Endothelial cell (in vitro differentiated cells): Measurements from ENCODE around the gene UNKL. TPM values are rescaled to one million over a fixed set of nuclear protein-coding genes. Genes with fewer than 3 reads are reported as not detected.

Experiments used
- DNase-seq: peaks from one replicate; pipeline ENCODE4 v3.0.0; 2021; ENCODE audit warnings: low spot score
- H3K27ac Mint-ChIP-seq: one replicate; pipeline ENCODE4 v1.8.0; 2021; ENCODE audit warnings: mixed read lengths, inconsistent platforms; ENCODE audit not compliant: unreplicated experiment
- H3K27me3 Mint-ChIP-seq: one replicate; pipeline ENCODE4 v1.8.0; 2021; ENCODE audit warnings: mild to moderate bottlenecking, moderate library complexity, mixed read lengths, inconsistent platforms; ENCODE audit not compliant: unreplicated experiment
- H3K36me3 Mint-ChIP-seq: one replicate; pipeline ENCODE4 v1.8.0; 2021; ENCODE audit warnings: mild to moderate bottlenecking, low read depth, mixed read lengths, inconsistent platforms; ENCODE audit not compliant: unreplicated experiment
- H3K4me1 Mint-ChIP-seq: one replicate; pipeline ENCODE4 v1.8.0; 2021; ENCODE audit warnings: mild to moderate bottlenecking, mixed read lengths, inconsistent platforms; ENCODE audit not compliant: unreplicated experiment
- H3K4me3 Mint-ChIP-seq: one replicate; pipeline ENCODE4 v1.8.0; 2021; ENCODE audit warnings: mild to moderate bottlenecking, mixed read lengths, inconsistent platforms; ENCODE audit not compliant: unreplicated experiment
- H3K9me3 Mint-ChIP-seq: one replicate; pipeline ENCODE4 v1.8.0; 2021; ENCODE audit warnings: mixed read lengths, inconsistent platforms; ENCODE audit not compliant: unreplicated experiment
- total RNA-seq: library from RNA; stranded (reverse); fragmentation: NEBNext Ultra II Directional; extraction: Animal tissue kit (Norgen Biotek cat#: 25700); gene quantifications from one replicate; pipeline ENCODE4 v1.2.1, GENCODE V29; 2021; ENCODE audit not compliant: unreplicated experiment
- TF ChIP-seq, protein P1 (sequence below): fragments of 200-600 bp; sonication (generic); IDR thresholded peaks from one replicate; pipeline ENCODE4 v1.5.0; 2021; ENCODE audit warnings: antibody characterized with exemption; ENCODE audit not compliant: unreplicated experiment

The UNKL gene
- total RNA-seq, 1 donor from 2014 or later = 30.3 TPM

DNA sequence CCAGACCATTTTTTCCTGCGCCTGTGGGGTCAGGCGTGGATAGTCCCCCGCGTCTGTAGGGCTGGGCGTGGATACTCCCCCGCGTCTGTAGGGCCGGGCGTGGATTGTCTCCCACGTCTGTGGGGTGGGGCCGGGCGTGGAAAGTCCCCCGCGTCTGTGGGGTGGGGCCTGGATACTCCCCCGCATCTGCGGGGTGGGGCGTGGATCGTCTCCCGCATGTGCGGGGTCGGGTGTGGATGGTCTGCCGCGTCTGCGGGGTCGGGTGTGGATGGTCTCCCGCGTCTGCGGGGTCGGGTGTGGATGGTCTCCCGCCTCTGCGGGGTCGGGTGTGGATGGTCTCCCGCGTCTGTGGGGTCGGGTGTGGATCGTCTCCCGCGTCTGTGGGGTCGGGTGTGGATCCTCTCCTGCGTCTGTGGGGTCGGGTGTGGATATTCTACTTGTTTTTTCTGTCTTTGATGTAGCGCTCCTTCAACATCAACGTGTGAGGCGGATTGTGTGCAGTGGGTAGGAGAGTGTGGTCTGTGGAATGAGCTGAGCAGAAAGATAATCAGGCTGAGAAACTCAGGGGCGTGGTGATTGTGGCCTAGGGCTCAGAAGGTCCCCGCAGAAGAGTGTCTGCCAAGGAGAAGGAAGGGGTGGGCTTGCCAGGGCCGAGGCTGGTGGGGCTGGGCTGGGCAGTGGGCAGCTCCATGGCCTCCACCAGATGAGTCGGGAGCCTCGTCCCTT is 59.5 kb downstream of the UNKL start:
- no peak for DNase-seq

DNA sequence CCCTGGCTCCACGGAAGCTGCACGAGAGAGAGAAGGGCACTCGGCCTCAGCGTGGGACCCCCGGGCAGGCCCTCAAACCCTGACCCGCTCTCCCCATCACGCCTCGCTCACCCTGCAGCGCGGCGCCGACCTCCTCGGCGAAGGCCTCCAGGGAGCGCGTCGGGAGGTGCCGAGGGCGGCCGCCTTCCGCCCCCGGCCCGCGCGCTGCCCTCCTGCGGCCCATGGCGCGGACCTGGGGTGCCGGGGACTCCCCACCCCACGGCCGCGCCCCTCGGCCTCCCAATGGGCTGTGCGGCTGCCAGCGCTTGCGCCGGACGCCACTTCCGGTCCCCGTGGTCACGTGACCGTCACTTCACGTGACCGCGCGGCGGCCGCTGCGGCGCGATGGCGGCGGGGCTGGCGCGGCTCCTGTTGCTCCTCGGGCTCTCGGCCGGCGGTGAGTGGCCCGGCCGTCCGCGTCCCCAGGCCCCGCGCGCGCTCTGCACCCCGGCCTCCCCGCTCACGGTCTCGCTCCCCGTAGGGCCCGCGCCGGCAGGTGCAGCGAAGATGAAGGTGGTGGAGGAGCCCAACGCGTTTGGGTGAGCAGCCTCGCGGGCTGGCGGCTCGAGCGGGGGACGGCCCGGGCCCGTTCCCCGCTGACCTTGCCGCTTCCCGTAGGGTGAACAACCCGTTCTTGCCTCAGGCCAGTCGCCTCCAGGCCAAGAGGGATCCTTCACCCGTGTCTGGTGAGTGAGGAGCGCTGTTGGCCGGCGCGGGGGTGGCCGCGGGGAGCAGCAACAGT is 62.7 kb downstream of the UNKL start, which contains the start of the genes GNPTG and TSR3:
Gene GNPTG (plus strand): TSS at position 350 of the 781 bp plus-strand sequence. CDS start 35 bp downstream, at position 385.
Gene TSR3 (minus strand): TSS at position 297 of the 781 bp plus-strand sequence. CDS start 74 bp downstream, at position 223.
- peak within 1 kb of the TSS; percentile 93 for H3K4me3 Mint-ChIP-seq
- peak within 1 kb of the TSS; percentile 84 for H3K27ac Mint-ChIP-seq
- TF ChIP-seq, protein P1, sequence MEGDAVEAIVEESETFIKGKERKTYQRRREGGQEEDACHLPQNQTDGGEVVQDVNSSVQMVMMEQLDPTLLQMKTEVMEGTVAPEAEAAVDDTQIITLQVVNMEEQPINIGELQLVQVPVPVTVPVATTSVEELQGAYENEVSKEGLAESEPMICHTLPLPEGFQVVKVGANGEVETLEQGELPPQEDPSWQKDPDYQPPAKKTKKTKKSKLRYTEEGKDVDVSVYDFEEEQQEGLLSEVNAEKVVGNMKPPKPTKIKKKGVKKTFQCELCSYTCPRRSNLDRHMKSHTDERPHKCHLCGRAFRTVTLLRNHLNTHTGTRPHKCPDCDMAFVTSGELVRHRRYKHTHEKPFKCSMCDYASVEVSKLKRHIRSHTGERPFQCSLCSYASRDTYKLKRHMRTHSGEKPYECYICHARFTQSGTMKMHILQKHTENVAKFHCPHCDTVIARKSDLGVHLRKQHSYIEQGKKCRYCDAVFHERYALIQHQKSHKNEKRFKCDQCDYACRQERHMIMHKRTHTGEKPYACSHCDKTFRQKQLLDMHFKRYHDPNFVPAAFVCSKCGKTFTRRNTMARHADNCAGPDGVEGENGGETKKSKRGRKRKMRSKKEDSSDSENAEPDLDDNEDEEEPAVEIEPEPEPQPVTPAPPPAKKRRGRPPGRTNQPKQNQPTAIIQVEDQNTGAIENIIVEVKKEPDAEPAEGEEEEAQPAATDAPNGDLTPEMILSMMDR = no peak
- peak; percentile 83 for DNase-seq
- no peaks in the 10 kb centered on the region for H3K9me3 Mint-ChIP-seq
- H3K27me3 Mint-ChIP-seq = peaks cover 33% of the 10 kb centered on the region
- H3K36me3 Mint-ChIP-seq = peaks cover 17% of the 10 kb centered on the region
- peaks cover 24% of the 10 kb centered on the region for H3K4me1 Mint-ChIP-seq

More for the DNA sequence above, 59.5 kb downstream of the UNKL start:
- Mint-ChIP-seq H3K36me3 (peaks cover 25% of the 10 kb centered on the region), H3K4me1 (peaks cover 24% of the 10 kb centered on the region), H3K9me3 (no peaks in the 10 kb centered on the region), H3K27ac (peak overlapping the region; percentile 82), H3K27me3 (peaks cover 31% of the 10 kb centered on the region), H3K4me3 (peak overlapping the region; percentile 63)
- TF ChIP-seq, protein P1 = no peak

- Mint-ChIP-seq H3K4me1 (peaks cover 24% of the 10 kb centered on the region), H3K27ac (peak overlapping the region; percentile 52), H3K4me3 (peak overlapping the region; percentile 91), H3K9me3 (no peaks in the 10 kb centered on the region), H3K36me3 (peaks cover 17% of the 10 kb centered on the region), H3K27me3 (peaks cover 32% of the 10 kb centered on the region)
- TF ChIP-seq, protein P1 = no peak
- DNase-seq = no peak
These were observed 63.3 kb downstream of the UNKL start for GRCh38 chr16:1351215-1351581.

DNA sequence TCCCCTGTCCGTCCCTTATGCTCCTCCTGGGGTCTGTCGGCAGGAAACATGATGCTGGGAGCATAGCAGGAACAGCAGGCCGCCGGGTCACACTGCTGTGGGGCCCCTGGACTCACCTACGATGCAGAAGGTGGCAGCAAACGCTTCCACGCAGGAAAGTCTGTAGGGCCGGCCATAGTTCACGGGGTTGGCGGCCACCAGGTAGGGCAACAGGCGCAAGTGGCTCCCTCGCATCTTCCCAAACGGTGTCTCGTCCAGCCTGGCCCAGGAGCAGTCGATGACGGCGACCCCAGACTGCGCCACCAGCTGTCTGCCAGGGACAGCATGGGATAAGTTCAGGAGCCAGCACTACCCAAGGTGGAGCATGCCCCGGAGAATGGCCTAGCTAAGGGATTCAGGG is 63.8 kb downstream of the UNKL start:
- TF ChIP-seq, protein P1 = no peak
- no peaks in the 10 kb centered on the region for H3K9me3 Mint-ChIP-seq

More for the DNA sequence above, 63.8 kb downstream of the UNKL start:
- no peak for DNase-seq
- Mint-ChIP-seq H3K27me3 (peaks cover 32% of the 10 kb centered on the region), H3K36me3 (peaks cover 17% of the 10 kb centered on the region), H3K4me1 (peaks cover 24% of the 10 kb centered on the region), H3K4me3 (peak overlapping the region; percentile 91), H3K27ac (peak overlapping the region; percentile 52)
